Cerebellar cortex (tissue), 1 donor: Measurements from ENCODE around the gene SLC9A3.
A peak's percentile ranks its signal among the peaks of the same experiment; 100 is the strongest.
"Not testable (repeated sequence)": the region's sequence is repeated elsewhere in the genome, so short reads cannot be mapped to it uniquely, and the experiment has no call there.

Source experiments
- DNase-seq: peaks from one replicate; pipeline ENCODE4 v3.0.0-alpha.2; 2015; ENCODE audit warnings: low spot score

The SLC9A3 gene

DNA sequence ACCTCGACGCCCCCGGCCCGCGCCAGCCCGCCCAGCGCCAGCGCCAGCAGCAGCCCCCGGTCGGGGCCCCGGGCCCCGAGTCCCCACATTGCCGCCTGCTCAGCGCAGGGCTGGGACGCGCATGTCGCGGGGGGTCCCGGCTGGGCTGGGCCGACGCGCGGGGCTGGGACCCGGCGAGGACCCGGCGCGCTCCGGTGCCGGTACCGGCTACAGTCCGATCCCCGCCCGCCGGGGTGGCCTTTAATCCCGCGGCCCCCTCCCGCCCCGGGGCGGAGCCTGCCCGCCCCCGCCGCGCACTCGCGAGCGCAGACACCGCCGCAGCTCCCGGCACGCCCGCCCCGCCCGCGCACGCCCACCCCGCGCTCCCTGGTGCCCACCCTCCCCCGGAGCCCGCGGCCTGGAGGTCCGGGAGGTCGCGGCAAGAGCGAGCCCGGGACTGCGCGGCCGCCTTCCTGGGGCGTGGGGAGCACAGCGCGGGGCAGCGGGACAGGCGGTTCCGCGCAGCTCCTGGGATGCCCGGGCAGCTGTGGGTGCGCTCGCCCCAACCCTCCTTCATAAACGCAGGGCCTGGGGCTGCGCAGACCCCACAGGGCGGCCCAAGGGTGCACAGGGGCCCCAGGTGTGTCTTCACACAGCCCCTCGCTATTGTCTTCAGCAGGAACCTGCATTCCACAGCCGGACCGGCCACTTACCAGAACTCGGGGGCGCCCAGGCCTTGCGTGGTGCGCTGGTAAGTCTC is at the start of gene SLC9A3:
TSS of gene SLC9A3 (minus strand) at position 216 of the 739 bp plus-strand sequence.
- no peak for DNase-seq

DNA sequence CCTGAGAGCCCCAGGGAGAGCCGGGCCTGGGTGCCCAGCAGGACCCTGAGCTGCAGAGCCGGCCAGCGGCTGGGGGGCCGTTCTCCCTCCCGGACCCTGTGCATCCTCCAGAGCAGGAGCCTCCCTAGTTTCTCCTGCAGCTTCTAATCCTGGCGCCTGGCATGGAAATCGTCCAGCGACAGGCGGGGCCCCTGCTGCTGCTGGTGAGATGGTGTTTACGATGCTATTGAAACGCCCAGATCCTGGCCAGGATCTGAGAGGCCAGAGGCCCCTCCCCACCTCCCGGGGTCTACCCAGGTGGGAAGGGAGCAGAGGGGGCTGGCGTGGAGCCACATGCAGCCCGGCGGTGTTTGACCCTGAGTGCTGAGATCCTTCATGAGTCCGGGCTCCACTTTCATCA is 49.7 kb upstream of the SLC9A3 start:
- DNase-seq, result no peak

DNA sequence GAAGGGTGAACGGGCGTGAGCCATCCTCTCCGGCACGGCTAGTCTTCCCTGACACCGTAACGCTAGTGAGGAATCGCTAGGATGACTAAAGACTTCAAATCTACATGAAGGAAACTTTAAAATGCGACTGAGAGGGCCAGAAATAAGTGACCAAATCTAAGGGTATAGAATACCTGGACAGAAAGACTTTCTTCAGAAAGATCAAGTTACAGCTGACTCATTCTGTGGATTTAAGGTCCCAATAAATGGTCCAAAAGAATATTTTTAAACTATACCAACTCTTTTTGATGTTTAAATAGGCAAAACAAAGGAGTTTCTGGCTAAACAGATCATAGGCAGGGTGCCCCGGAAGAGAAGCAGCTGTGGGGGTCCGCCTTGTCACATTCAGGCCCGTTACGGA is 49.0 kb upstream of the SLC9A3 start:
- no peak for DNase-seq

GRCh38 chr5:572398-573019 is 48.3 kb upstream of the SLC9A3 start:
- no peak for DNase-seq

- DNase-seq, result no peak
Measured at GRCh38 chr5:571791-572190, 47.5 kb upstream of the SLC9A3 start.

DNA sequence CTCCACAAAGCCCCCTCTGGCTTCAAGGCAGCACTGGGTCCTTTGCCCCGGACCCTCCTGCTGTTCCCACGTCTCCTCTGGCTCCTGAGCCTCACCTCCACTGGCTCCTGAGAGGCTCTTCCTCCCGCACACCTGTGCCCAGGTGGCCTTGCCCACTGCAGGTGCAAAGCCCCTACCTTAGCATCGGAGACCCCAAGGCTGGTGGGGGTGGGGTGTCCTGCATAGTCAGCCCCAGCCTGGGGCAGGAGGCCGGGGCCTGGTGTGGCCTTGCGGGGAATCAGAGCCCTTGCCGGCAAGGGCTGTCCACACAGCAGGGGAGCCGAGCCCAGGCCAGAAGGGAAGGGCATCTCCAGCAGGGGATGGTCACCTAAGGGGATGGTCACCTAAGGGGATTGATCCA is 46.6 kb upstream of the SLC9A3 start:
- DNase-seq, result no peak

GRCh38 chr5:570446-570845 is 46.2 kb upstream of the SLC9A3 start:
- DNase-seq, result no peak

DNA sequence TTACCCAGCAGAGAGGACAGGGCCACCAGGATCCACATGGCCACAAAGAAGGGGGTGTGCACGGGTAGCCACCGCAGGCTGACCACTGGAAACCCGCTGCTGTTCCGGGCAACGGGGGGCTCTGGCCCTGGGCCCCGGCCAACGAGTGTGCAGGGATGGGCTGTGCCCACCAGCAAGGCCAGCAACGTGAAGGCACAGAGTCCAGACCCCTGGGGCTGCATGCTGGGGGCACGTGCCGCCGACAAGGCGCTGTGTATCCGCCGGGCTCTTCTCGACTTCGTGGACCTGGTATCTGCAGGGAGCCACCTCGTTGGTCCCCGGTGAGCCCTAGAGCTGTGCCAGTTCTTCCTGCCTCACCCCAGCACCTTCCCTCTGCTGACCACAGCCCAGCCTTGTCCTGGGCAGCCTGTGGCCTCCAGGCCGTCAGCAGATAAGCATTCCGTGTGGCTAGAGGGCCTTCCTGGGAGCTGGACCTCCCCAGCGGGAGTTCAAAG is 45.7 kb upstream of the SLC9A3 start:
- no peak for DNase-seq

DNA sequence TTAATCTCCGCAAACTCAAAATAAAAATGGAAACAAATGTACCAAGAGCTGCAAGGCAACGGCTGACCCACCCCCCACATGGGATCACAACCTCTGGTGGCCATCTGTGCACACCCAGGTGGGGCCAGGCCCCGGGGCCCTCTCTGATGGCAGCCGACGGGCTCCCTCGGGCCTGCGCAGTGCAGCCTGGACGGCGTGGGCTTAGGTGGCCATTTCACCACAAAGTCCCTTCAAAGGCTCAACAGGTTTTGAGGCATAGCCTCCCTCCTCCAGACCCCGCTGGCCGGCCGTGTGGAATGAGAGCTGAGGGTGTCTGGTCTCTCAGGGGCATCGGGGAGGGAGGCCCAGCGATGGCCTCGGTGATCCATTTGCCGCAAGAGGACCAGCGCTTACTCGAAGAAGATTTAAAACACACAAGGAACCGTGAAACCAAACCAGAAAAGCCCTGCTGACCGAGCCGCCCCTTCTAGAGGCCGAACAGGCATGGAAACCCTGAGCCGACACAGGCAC is 45.2 kb upstream of the SLC9A3 start:
- DNase-seq, result no peak

DNA sequence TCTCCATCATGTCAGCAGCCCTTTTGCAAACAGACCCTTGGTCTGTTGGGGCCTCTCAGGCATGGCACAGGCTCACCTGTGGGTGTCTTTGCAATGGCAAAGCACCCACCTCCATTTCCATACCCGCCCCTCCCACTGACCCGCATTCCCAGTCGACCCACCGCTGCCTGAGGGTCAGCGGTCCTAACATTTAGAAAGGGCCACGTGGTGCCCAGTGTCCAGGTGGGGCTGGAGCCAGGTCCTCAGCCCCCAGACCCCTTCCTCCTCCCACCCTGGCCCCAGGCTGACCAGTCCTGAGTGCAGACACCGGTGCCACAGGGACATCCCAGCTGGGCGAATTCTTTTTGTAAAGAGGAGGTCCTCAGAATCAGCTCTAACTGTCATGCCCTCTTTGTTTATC is 44.6 kb upstream of the SLC9A3 start:
- no peak for DNase-seq

DNA sequence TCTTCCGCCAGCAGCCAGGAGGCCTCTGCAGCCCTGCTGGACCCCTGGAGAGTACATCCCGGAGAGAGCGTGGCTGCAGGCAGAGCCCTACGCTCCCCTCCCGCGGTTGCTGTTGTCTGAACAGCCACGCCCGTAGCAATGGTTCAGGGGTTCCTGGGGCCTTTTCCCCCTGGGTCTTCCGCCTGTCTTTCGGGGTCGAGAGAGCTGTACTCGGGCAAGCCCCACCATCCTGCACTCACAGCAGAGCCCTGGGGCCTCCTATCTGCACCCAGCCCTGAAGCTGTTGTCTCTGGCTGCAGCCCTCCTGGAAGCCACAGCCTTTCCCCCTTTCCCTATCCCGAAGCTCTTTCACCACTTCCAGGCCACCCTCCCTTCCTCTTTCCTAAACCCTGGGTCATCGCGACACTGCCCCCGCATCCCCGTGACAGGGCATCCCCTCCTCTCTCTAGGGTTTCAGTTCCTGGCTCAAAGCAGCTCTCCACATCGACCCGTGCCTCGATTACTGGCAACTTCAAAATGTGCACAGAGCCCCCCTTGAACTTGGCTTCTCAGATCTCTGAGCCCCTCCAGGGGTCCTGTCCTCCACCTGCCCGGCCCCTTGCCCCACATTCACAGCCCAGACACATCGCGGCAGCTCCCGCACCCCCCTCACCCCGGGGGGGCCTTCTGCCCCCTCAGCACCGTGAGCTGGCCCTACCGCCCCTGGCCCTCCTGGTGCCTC is 44.0 kb upstream of the SLC9A3 start:
- DNase-seq, result no peak

GRCh38 chr5:567664-568060 is 43.4 kb upstream of the SLC9A3 start:
- DNase-seq, result no peak

- no peak for DNase-seq
Measured at GRCh38 chr5:566636-567309, 42.5 kb upstream of the SLC9A3 start.

GRCh38 chr5:565782-566440 is 41.7 kb upstream of the SLC9A3 start:
- no peak for DNase-seq

DNA sequence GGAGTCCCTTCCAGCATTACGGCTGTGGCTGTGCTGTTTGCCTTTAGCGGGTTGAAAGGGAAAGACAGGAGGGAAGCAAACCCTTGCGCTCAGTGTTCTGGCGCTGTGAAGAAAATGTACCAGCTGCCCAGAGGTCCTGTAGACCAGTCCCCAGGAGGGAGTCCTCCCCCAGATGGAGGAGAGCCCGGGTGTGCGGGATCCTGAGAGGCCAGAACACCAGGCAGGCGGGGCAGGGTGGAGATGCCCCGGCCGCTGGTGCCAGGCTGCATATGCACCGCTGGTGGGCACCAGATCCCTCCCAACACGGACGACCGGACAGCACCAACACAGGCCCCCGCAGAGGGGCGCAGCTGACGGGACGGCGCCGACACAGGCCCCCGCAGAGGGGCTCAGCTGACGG is 37.2 kb upstream of the SLC9A3 start:
- no peak for DNase-seq

DNA sequence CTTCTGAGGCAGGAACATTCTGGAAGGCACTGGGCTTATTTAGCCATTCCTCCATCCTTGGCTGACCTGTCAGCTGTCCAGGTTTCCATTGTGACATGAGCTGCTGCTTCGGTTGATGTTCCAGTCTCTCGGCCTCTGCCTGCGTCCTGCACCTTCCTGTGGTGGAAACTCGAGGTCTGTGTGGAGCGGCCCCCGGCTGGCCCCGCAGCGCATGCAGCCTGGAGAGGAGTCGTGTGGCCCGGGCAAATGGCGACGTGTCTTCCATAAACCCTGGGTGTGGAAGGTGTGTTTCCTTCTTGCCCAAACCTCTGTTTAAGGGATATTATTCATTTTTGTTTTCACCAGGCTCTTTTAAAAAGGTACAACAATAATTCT is 36.5 kb upstream of the SLC9A3 start:
- DNase-seq, result no peak

GRCh38 chr5:558871-559503 is 34.7 kb upstream of the SLC9A3 start:
- no peak for DNase-seq

GRCh38 chr5:558326-558725 is 34.1 kb upstream of the SLC9A3 start:
- DNase-seq, result no peak

GRCh38 chr5:557917-558316 is 33.7 kb upstream of the SLC9A3 start:
- not testable (repeated sequence) for DNase-seq

DNA sequence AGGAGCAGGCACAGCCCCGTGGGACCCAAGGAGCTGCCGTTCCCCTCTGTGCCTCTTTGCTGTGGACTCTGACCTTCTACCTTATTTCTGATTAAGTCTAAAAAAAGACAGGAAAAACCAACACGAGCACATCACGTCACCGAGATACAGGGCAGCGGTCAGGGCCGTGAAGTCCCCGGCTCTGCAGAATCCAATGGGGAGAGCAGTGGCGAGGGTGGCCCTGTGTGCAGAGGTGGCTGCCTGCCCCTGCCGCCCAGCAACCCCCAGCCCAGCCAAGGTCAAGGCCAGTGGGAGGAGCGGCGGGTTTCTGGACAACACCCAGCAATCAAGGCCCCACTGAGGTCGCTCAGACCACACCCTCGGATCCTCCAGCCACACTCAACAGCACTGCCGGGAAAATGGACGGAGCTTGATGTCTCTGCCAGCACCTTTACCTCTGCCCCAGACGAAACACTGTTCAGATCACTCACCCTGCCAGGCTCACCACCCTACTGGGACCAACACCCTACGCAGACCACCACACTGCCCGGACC is 32.7 kb upstream of the SLC9A3 start:
- no peak for DNase-seq

DNA sequence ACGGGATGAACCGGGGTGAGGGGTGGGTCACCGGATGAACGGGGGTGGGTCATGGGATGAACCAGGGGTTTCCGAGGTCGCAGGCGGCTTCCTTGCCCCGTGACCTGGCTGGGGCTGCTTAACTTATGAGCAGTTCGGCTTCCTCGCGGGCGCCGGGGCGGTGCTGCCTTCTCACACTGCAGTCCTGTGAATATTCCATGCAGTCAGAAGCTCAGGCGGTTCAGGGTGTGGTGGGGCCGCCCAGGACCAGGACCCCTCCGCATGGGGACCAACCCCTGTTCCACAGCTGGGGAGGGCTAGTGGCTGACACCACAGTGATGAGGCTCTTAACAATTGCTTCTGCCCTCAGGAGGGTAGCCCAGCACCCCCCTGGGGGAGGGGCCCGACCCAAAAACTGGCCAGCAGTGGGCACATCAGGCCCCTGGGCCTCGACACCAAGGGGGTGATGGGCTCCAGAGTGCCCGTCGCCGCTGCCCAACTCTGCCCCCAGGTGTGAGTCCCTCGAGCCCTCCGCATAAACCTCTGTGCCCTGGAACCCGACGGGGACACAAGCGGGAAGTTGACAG is 30.9 kb upstream of the SLC9A3 start:
- DNase-seq, result peak; percentile 41
